Body of pancreas (tissue), 4 donors: ENCODE measurements around the gene TUNAR.

Experiments used
- POLR2A ChIP-seq, 3 donors: fragments of 450-650 bp; IDR thresholded peaks; one replicate each; pipeline ENCODE4 v1.6.1; 2016; ENCODE audit warnings: antibody characterized with exemption in 3 of 3, mild to moderate bottlenecking in 2 of 3
- TF ChIP-seq, protein P1 (sequence below), 7 experiments: fragments of 450-650 bp in 4 of 7; fragments of 200-600 bp in 3 of 7; sonication (generic) in 3 of 7; IDR thresholded peaks; one replicate each; pipeline ENCODE4 v1.5.1; 2016 to 2019; ENCODE audit warnings: antibody characterized with exemption in 7 of 7

DNA sequence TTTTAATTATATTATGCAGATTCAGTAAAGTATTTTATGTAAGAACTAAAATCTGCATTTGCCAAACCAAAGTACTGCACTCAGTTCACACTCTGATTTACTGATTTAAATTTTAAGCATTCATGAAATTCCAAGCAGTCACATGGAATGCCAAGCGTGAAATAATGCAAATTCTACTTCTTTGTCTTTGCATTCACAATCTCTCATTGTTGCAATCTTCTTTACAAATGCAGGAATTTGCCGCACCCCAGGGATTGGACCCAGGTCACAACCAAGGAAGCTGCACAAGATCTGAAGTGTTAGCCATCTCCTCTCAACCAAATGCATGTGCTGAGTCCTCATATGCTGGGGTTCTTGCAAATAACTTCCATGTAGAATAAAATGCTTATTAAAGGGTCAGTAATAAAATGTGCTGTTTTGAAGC, 71.9 kb downstream of the TUNAR start:
- TF ChIP-seq, protein P1, sequence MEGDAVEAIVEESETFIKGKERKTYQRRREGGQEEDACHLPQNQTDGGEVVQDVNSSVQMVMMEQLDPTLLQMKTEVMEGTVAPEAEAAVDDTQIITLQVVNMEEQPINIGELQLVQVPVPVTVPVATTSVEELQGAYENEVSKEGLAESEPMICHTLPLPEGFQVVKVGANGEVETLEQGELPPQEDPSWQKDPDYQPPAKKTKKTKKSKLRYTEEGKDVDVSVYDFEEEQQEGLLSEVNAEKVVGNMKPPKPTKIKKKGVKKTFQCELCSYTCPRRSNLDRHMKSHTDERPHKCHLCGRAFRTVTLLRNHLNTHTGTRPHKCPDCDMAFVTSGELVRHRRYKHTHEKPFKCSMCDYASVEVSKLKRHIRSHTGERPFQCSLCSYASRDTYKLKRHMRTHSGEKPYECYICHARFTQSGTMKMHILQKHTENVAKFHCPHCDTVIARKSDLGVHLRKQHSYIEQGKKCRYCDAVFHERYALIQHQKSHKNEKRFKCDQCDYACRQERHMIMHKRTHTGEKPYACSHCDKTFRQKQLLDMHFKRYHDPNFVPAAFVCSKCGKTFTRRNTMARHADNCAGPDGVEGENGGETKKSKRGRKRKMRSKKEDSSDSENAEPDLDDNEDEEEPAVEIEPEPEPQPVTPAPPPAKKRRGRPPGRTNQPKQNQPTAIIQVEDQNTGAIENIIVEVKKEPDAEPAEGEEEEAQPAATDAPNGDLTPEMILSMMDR (IDR thresholded peaks at IDR 0.05) = no peak
- TF ChIP-seq POLR2A (IDR thresholded peaks at IDR 0.05) = no peak
